ENCODE results near the gene ZNF425. TPM values are rescaled to one million over a fixed set of nuclear protein-coding genes. Genes with fewer than 3 reads are reported as not detected.

ZNF425 gene
- total RNA-seq, 1 donor from 2014 or later, result 6.5 TPM

- TF ChIP-seq CTCF (IDR thresholded peaks at IDR 0.05; ENCODE audit: partially characterized antibody, unreplicated experiment), result no peak
These were observed 66.0 kb downstream of the ZNF425 start for GRCh38 chr7:149060156-149060555.

GRCh38 chr7:149053885-149054284 is 72.2 kb downstream of the ZNF425 start:
- peaks cover 3% of the 10 kb centered on the region for H3K27me3 Mint-ChIP-seq (ENCODE audit: unreplicated experiment)
- H3K4me1 Mint-ChIP-seq (ENCODE audit: low read depth, unreplicated experiment), result no peaks in the 10 kb centered on the region
- DNase-seq, result no peak
- no peak overlapping the region for H3K27ac Mint-ChIP-seq (ENCODE audit: unreplicated experiment)
- peaks cover 7% of the 10 kb centered on the region for H3K9me3 Mint-ChIP-seq (ENCODE audit: unreplicated experiment)
- TF ChIP-seq CTCF (IDR thresholded peaks at IDR 0.05; ENCODE audit: partially characterized antibody, unreplicated experiment), result no peak
- no peak overlapping the region for H3K4me3 Mint-ChIP-seq (ENCODE audit: unreplicated experiment)
- peaks cover 8% of the 10 kb centered on the region for H3K36me3 Mint-ChIP-seq (ENCODE audit: unreplicated experiment)

More at GRCh38 chr7:149060156-149060555, 66.0 kb downstream of the ZNF425 start:
- Mint-ChIP-seq H3K36me3 (ENCODE audit: unreplicated experiment) (peaks cover 4% of the 10 kb centered on the region), H3K4me3 (ENCODE audit: unreplicated experiment) (no peak overlapping the region), H3K4me1 (ENCODE audit: low read depth, unreplicated experiment) (peaks cover 2% of the 10 kb centered on the region), H3K9me3 (ENCODE audit: unreplicated experiment) (peaks cover 8% of the 10 kb centered on the region), H3K27me3 (ENCODE audit: unreplicated experiment) (peaks cover 2% of the 10 kb centered on the region), H3K27ac (ENCODE audit: unreplicated experiment) (no peak overlapping the region)
- DNase-seq, result no peak

GRCh38 chr7:149053384-149053783 is 72.7 kb downstream of the ZNF425 start:
- Mint-ChIP-seq H3K4me1 (ENCODE audit: low read depth, unreplicated experiment) (no peaks in the 10 kb centered on the region), H3K9me3 (ENCODE audit: unreplicated experiment) (peaks cover 10% of the 10 kb centered on the region), H3K27me3 (ENCODE audit: unreplicated experiment) (peaks cover 3% of the 10 kb centered on the region), H3K36me3 (ENCODE audit: unreplicated experiment) (peaks cover 8% of the 10 kb centered on the region), H3K27ac (ENCODE audit: unreplicated experiment) (no peak overlapping the region), H3K4me3 (ENCODE audit: unreplicated experiment) (no peak overlapping the region)
- no peak for TF ChIP-seq CTCF (IDR thresholded peaks at IDR 0.05; ENCODE audit: partially characterized antibody, unreplicated experiment)
- no peak for DNase-seq

Other genes starting within 250 kb of the ZNF425 start
- 314 TPM for gene EZH2, start 242.0 kb downstream of the ZNF425 start, total RNA-seq (ENCODE audit: unreplicated experiment)
- gene PDIA4, start 97.8 kb downstream of the ZNF425 start, total RNA-seq (ENCODE audit: unreplicated experiment), result 69.0 TPM
- gene ZNF786, start 35.6 kb downstream of the ZNF425 start, total RNA-seq (ENCODE audit: unreplicated experiment), result 17.2 TPM
- 13.9 TPM for gene ZNF398, start 21.1 kb upstream of the ZNF425 start, total RNA-seq (ENCODE audit: unreplicated experiment)
- 22.9 TPM for gene ZNF282, start 69.2 kb upstream of the ZNF425 start, total RNA-seq (ENCODE audit: unreplicated experiment)
- 13.2 TPM for gene ZNF212, start 113.3 kb upstream of the ZNF425 start, total RNA-seq (ENCODE audit: unreplicated experiment)
- gene ZNF783, start 135.9 kb upstream of the ZNF425 start, total RNA-seq (ENCODE audit: unreplicated experiment), result 22.9 TPM

Measured in glutamatergic neuron (in vitro differentiated cells).